Stromal cell of bone marrow (primary cell): ENCODE results near the gene SLC38A5.
A peak's percentile ranks its signal among the peaks of the same experiment; 100 is the strongest.

Experiments
- DNase-seq: peaks from one replicate; pipeline ENCODE4 v3.0.0-alpha.2; 2012; ENCODE audit warnings: low read depth

Gene SLC38A5

DNA sequence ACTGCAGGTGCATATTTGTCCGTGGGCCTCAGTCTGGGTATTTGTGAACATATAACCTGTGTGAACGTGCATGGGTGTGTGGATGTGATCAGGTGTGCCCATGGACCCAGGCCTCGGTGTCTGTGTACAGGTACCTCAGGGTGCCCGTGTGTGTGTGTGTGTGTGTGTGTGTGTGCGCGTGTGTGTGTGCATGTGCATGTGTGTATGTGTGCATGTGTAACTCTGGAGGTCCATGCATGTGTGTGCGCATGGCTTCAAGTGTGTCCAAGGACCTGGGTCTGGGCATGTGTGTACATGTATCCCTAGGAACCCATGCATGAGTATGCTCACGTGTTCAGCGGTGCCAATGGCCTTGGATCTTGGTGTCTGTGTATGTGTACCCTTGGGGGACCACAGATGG is 21.7 kb upstream of the SLC38A5 start:
- DNase-seq = no peak

DNA sequence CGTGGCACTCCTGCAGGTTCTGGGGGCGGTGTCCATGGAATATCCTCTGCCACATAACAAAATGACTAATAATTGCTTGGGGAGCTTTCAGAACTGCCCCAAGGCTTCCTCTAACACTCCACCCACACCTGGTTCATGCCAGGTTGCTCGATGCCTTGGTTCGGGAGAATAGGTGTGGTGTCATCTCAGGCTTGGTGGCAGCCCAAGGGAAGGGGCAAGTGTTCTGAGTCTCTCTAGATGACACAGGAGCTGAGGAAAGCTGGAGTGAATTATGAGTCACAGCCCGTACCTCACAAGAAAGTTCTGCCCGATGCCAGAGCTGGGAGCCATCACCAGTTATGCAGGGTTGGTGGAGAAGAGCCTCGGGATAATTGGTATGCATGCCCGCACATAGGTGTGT is 20.6 kb upstream of the SLC38A5 start:
- no peak for DNase-seq

DNA sequence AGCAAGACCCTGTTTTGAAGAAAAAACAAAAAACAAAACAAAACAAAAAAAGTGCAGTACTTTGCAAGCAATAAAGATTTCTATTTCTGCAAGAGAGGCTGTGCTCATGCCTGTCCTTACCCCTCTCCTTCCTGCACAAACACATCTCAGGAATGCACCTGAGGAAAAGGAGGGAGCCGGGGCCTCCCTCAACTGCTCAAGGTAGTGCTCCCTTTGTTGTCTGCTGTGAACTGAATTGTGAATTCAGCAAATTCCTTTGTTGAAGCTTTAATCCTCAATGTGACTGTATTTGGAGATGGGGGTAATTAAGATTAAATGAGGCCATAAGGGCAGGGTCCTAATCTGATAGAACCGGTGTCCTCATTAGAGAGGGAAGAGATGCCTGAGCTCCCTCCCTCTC is 19.8 kb upstream of the SLC38A5 start:
- DNase-seq = no peak

DNA sequence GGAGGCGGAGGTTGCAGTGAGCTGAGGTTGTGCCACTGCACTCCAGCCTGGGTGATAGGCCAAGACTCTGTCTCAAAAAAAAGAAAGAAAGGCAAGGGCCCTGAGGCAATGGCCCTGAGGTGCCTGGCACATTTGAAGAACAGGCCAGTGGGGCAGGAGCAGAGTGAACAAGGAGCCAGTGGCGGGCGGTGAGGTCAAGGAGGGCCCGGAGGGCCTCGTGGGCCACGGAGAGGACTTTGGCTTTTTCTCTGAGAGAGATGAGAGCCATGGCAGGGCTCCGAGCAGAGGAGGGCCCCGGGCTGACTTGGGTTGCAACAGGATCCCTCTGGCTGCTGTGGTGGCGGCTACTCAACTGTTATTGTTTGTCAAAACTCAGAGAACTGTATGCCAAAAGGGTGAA is 19.2 kb upstream of the SLC38A5 start:
- DNase-seq = no peak

DNA sequence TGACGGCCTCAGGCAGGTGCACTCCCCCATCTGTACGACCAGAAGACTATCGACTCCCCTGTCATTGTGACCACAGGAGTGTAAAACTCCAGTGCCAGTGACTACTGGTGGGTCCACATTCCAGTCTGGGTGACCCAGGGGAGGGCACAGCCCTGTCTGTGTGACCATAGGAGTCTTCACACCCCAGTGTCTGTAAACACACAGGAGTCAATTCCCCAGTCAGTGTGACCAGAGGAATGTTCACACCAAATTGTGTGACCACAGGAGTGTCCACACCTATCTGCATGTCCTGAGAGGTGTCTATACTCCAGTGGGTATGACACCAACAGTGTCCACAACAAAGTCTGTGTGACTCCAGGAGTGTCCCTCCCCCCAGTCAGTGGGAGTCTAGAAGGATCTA is 18.0 kb upstream of the SLC38A5 start:
- no peak for DNase-seq

DNA sequence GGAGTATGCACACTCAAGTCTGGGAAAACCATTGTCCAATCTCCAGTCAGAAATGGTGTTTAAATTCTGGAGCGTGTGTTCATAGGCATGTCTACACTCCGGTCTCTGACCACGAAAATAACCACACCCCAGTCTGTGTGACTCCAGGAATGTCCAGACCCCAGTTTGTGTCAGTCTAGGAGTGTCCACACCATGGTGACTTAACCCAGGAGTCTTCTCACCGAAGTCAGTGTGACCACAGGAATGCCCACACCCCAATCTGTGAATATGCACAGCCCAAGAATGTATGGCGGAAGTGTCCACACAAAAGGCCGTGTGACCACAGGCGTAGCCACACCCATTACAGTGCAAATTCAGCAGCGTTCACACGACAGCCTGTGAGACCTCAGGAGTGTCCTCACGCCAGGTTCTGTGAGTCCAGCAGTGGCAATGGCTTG is 17.3 kb upstream of the SLC38A5 start:
- peak; percentile 50 for DNase-seq

DNA sequence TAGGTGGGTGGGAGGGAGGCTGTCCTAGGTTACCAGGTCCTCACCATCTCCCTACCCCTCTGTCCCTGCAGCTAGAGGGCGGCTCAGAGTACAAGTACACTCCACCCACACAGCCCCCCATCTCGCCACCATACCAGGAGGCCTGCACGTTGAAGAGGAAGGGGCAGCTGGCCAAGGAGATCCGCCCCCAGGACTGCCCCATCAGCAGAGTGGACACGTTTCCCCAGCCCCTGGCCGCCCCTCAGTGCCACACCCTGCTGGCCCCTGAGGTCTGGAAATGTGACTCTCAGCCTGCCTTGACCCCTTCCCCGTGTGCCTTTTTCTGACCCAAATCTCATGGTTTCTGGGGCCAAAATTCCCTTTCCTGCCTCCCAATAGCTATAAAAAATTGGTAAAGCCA is 12.5 kb upstream of the SLC38A5 start:
- DNase-seq = no peak

DNA sequence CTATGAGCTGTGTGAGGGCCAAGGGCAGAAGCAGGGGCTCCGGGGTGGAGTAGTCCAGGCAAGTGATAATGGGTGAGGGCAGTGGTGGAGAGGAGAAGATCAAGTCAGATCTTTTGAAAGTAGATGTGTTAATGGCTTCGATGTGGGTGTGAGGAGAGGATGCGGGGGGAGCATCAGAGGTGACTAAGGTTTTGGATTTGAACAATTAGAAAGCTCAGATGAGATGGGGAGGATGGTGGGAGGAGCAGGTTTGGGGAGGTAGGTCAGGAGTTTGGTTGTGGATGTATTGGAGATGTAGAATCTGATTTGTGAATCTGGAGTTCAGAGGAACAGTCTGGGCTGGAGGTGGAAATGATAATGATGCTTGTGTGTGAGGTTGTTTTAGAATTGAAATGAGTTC is 10.5 kb upstream of the SLC38A5 start:
- DNase-seq = no peak

DNA sequence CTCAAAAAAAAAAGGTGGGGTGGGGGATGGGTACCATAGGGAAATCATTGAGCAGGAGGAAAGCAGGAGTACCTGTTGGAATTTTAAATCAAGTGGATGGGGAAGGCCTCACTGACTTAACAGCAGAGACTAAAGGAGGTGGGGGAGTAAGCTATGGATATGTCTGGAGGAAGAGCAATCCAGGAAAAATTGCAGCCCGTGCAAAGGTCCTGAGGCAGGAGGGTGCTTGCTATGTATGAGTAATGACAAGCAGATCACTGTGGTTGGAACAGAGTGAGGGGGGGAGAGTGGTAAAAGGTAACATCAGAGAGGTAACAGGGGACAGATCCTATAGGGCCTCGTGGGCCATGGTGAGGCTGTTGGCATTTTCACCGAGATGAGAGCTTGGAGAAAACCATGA is 10.1 kb upstream of the SLC38A5 start:
- DNase-seq = no peak

DNA sequence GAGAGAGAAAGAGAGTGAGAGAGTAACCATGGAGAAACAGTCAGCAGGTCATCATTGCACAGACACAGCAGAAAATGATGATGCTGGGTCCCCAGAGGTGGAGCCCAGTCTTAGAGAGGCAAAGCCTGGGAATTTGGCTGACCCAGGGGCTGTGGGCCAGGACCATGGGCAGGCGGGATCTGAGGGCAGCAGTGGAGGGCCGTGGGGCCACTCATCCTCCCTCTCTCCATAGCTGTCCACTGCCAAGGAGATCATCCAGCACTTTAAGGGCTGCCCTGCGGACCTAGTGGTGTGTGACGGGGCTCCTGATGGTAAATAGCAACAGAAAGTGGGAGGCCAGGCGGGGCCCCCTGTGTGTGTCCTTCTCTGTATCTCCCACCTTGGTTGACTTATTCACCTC is 8.7 kb upstream of the SLC38A5 start:
- no peak for DNase-seq

DNA sequence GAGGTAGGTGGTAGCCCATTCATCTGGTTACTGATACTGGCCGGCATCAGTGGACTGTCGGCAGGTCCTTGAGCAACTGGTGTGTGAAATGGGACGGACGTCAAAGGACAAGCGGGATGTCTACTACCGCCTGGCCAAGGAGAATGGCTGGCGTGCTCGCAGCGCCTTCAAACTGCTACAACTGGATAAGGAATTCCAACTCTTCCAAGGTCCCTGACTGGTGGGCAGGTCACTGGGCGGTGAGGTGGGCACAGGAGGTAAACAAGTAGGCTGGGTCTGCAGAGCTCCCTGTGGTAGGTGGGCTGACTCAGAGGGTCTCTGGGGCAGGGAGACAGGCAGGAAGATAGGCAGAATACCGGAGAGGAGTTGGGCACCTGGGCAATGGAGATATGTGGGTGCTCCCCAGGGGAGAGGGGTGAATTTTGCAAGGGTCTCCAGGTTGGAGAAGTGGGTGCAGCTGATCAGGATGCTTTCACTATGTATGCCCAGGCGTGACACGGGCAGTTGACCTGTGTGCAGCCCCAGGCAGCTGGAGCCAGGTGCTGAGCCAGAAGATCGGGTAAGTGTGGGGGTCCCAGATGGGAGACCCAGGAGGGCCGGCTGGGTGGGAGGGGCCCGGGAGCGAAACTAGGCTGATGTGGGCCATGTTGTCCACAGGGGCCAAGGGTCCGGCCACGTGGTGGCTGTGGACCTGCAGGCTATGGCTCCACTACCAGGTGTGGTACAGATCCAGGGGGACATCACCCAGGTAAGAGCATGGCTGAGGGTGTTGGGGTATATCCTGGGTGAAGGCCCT is 8.1 kb upstream of the SLC38A5 start:
- no peak for DNase-seq

DNA sequence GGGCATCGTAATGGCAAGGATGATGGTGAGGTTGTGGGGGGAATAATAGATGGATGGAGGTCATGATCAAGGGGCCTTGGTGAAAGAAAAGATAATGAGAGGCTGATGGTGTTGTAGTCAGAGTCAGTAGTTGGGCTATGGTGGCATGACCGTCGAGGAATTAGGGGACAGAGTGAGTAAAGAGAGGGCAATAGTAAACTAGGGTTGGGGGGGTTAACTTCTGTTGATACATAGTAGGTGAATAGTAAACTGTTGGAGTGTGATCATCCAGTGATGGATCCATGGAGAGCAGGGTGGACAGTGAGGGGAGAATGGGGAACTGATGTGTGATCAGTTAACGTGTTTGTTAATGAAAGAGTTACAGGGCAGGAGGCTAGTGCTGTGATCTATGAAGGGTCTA is 6.9 kb upstream of the SLC38A5 start:
- DNase-seq = no peak

DNA sequence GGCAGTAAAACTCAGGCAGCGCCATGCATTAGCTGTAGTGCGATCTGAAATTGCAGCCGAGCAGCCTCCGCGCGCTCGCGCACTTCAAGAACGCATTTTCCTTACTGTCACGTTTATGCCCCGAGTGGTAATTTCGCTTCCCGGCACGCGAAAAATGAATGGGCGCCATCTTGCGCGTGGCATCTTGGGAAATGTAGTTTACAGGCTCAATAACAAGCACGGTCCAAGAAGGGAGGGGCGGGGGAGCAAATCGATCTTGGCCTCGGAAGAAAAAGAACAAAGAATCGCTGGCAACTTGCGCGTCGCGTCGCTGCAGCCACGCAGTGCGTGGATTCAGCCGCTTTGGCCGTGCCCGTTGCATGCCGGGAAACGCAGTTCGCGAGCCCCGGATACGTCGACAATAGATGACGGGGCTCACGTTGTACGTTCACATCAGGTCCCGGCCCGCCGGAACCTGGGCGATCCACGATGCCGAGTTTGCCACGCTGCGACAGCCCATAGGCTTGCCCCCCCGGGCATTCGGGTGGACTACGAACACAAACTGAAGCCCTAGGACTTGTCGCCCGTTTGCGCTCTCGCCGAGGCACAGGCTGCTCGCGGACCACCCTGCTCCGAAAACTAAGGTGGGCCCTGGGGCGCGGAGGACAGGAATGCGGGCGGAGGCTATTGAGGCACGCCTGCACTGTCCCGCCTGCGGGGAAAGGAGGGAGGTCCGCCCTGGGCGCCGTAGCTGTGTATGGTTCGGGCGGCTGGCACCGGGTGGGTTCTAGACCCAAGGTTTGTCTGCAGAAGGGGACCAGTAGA is 5.9 kb upstream of the SLC38A5 start, which contains the start of gene FTSJ1:
TSS of gene FTSJ1 (plus strand) at position 426 of the 804 bp plus-strand sequence. CDS start 1,849 bp downstream, outside the sequence.
- DNase-seq = peak; percentile 88

DNA sequence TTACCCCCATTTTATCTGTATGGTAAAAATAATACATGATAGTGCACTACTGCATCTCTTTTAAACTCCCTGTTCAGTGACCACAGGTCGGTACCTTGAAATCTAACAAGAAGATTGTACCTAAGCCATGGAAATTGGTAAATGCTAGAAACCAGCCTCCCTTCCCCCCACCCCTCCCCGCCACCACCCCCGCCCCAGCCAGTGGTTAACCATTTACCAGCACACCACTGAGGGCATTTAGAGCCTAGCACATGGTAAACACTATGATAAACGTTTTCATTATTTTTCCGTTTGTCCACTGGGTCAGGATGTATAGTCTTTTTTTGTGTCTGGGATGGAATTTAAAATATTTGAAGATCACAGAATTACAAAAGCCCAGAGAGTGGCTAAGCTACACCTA is 5.2 kb upstream of the SLC38A5 start:
- no peak for DNase-seq

DNA sequence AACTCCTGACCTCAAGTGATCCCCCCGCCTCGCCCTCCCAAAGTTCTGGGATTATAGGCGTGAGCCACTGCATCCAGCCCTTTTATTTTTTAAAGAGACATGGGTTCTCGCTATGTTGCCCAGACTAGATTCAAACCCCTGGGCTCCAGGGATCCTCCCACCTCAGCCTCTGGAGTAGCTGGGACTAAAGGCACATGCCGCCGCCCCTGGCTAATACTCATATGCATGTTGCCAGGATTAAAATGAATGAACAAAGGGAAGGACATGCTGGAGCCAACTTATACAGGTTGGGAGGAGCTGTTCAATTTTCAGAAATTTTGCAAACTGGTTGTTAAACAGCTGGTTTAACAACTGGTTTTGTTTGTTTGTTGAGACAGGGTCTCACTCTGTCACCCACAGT is 4.5 kb upstream of the SLC38A5 start:
- DNase-seq = no peak

DNA sequence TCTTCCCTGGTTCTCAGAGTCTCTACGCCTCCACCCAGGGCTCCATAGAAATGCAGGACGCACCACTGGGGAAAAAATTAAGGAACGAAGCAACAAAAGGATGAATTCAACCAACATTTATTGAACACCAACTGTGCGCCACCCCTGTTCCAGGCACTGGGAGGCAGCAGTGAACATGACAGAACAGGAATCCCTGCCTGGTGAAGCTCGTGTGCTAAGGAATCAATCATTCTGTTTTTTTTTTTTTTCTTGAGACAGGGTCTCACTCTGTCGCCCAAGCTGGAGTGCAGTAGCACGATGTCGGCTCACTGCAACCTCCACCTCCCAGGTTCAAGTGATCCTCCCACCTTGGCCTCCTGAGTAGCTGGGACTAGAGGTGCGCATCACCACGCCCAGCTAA is 4.1 kb upstream of the SLC38A5 start:
- no peak for DNase-seq

DNA sequence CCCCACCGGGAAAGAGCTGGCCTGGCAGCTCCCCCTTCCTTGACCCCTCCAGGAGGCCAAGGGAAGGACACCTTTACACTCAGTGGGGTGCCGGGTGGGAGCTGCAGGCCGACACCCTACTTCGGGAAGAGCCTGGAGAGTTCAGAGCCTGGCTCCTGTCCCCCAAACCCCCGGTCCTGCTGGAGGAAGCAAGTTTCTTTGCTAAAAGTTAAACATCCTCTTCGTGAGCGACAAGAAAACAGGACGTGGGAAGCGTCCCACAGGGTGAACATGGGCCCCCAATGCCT is 3.6 kb upstream of the SLC38A5 start:
- no peak for DNase-seq

DNA sequence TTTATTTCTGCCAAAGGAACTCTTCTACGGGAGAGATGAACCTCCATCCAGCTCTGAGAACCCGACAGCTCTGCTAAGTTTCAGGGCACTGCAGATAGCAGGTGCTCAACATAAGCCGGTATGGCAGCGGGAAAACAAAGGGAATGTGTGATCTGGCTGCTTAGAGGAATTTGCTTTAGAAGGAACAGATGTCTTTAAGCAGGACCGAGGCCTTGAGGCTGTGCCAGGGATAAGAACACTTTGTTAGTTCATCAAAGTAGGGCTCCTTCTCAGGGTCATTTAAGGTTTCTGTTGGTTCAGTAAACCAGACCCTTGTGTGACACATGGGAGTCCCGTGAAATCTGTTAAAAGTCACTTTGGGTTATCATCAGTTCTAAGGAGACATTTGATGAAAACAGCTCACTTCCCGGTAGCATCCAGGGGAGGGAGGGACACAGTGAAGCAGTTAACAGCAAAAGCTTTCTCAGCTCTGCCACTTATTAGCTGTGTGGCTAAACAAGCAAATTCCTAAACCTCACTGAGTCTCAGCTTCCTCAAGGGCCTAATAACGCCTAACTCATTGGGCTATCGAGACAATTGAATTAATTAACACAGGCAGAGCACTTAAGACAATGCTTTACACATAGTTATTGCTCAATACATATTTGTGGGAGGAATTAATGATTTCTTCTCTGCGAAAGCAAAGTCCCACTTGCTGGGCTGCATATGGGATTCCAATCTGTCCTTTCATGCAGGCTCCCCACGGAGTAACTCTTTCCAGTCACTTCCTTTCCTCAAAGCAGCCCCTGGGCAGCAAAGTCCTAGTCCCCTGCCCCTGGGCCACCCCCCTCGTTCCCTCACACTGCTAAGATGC is 3.0 kb upstream of the SLC38A5 start:
- no peak for DNase-seq

DNA sequence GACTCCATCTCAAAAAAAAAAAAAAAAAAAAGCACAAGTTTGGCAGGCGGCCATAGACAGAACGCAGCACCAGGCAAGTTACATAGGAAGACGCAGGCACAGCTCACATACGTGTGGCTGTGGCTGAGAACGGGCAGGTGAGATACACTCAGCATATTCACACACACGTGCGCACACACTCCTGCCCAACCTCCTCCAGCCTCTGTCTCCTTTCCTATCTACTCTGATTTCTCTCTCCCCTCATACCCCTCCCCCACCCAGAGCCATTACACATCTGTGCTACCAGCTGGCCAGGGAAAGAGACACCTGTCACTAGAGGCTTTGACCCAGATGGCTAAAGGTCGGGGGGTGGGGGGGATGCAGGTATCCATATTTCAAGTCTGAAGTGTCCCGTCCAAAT is 2.2 kb upstream of the SLC38A5 start:
- DNase-seq = no peak

DNA sequence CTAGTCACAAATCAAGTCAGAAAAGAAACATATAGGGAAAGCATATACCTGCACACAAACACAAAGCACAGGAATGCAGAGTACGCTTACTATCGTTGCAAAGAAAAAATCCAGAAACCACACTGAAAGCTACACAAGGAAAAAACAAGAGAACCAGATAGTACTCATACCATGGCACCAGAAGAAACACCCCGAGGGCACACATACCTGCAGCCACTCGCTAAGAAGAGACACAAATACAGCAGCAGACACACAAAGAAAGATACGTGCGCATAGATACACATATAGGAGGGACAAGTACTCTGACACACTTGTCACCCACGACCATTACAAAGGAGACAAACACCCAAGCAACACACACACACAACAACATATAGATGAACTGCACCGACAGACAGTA is 1.4 kb upstream of the SLC38A5 start:
- DNase-seq = no peak

DNA sequence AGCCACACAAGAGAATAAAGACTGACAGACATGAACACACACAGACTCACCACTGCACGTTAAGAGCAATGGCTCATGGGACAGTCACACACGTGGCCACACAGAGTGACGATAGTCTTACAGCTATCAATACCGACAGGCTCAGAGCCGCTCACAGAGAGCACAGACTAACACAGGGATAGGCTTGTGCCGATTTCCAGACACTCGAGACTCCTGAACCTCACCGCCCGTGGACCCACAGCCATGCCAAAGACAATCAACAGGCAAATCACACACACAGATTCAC is 716 bp upstream of the SLC38A5 start:
- DNase-seq = no peak

DNA sequence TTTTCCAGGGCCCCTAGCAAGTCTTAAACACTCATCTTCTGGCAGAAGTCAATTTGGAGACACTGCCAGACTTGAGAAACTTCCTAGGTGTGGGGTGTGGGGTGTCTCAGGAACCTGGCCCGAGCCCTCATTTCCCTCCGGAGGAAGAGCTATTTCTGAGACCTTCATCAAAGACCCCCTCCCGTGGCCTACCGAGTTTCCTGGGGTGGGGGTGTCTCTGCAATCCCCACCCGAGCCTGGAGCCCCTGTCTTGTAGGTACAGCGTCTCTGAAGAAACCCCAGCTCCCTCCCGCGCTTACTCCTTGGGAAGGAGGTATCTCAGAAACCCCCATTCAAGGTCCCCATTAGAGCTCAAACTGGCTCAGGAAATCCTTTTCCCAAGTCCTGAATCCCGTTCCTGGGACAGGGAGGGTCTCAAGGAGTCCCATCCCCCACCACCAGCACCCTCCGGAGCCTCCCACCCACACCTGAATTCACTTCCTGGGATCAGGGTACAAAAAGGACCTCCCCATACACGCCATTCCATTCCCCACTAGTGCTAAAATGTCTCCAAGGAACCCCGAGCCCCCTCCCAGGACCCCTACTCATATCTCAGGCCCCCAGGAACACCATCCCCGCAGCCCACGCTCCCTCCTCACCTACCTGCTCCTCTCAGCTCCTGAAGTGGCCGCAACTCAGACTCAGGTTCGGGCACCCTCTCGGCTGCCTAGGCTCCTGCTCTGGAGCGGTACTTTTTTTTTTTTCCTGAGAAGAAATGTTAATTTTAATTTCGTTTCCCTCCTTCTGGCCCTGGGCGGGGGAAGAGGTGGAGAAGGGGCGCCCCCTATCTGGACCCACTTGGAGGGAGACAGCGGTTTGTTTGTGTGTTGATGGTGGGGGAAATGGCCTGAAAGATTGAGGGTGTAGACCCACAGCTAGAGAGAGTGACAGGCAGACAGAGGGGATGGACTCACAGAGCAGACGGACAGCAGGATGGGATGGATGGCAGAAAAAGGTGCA is 1.1 kb downstream of the SLC38A5 start:
- DNase-seq = no peak
